ENCODE measurements around the gene ZBTB17.

The ZBTB17 gene

GRCh38 chr1:15950302-15950701 is 25.6 kb downstream of the ZBTB17 start:
- TF ChIP-seq CTCF (IDR thresholded peaks at IDR 0.05; ENCODE audit: low read depth, low read length, missing control alignments), result no peak
- Histone ChIP-seq H3K27me3 (replicated peaks) (no peaks in the 10 kb centered on the region), H3K4me3 (ENCODE audit: low read depth, low read length) (no peak overlapping the region), H3K36me3 (replicated peaks) (peaks cover 20% of the 10 kb centered on the region), H3K27ac (peak overlapping the region; percentile 100)
- DNase-seq, result no peak
- in situ Hi-C loops (cut with HindIII; ENCODE audit: low pct_ligation_motif_present, low sequenced_read_pairs), result no loop called here

- Histone ChIP-seq H3K27me3 (replicated peaks) (no peaks in the 10 kb centered on the region), H3K36me3 (replicated peaks) (peaks cover 24% of the 10 kb centered on the region), H3K27ac (peak overlapping the region; percentile 100), H3K4me3 (ENCODE audit: low read depth, low read length) (peak overlapping the region; percentile 35)
- in situ Hi-C loops (cut with HindIII; ENCODE audit: low pct_ligation_motif_present, low sequenced_read_pairs), result no loop called here
- no peak for TF ChIP-seq CTCF (IDR thresholded peaks at IDR 0.05; ENCODE audit: low read depth, low read length, missing control alignments)
- peak; percentile 97 for DNase-seq
These were observed 26.3 kb downstream of the ZBTB17 start for GRCh38 chr1:15949453-15950245.

- in situ Hi-C loops (cut with HindIII; ENCODE audit: low pct_ligation_motif_present, low sequenced_read_pairs), result no loop called here
- Histone ChIP-seq H3K27ac (peak overlapping the region; percentile 100), H3K4me3 (ENCODE audit: low read depth, low read length) (no peak overlapping the region), H3K36me3 (replicated peaks) (peaks cover 32% of the 10 kb centered on the region), H3K27me3 (replicated peaks) (no peaks in the 10 kb centered on the region)
- peak; percentile 25 for TF ChIP-seq CTCF (IDR thresholded peaks at IDR 0.05; ENCODE audit: low read depth, low read length, missing control alignments)
- peak; percentile 95 for DNase-seq
These were observed 27.1 kb downstream of the ZBTB17 start for GRCh38 chr1:15948595-15949452.

GRCh38 chr1:15948091-15948591 is 27.8 kb downstream of the ZBTB17 start:
- H3K4me3 ChIP-seq (ENCODE audit: low read depth, low read length), result no peak overlapping the region
- TF ChIP-seq CTCF (IDR thresholded peaks at IDR 0.05; ENCODE audit: low read depth, low read length, missing control alignments), result peak; percentile 1
- no peak for DNase-seq

GRCh38 chr1:15947382-15948090 is 28.4 kb downstream of the ZBTB17 start:
- DNase-seq, result no peak
- peaks cover 45% of the 10 kb centered on the region for H3K36me3 ChIP-seq (replicated peaks)
- in situ Hi-C loops (cut with HindIII; ENCODE audit: low pct_ligation_motif_present, low sequenced_read_pairs), result no loop called here
- H3K4me3 ChIP-seq (ENCODE audit: low read depth, low read length), result no peak overlapping the region
- no peak overlapping the region for H3K27ac ChIP-seq
- no peaks in the 10 kb centered on the region for H3K27me3 ChIP-seq (replicated peaks)
- TF ChIP-seq CTCF (IDR thresholded peaks at IDR 0.05; ENCODE audit: low read depth, low read length, missing control alignments), result no peak

More at GRCh38 chr1:15948091-15948591, 27.8 kb downstream of the ZBTB17 start:
- in situ Hi-C loops (cut with HindIII; ENCODE audit: low pct_ligation_motif_present, low sequenced_read_pairs), result no loop called here
- peaks cover 39% of the 10 kb centered on the region for H3K36me3 ChIP-seq (replicated peaks)
- no peaks in the 10 kb centered on the region for H3K27me3 ChIP-seq (replicated peaks)
- H3K27ac ChIP-seq, result peak overlapping the region; percentile 100

All from brain microvascular endothelial cell (primary cell).